Calu3 (cell line): ENCODE data around the gene BBOF1. TPM values are rescaled to one million over a fixed set of nuclear protein-coding genes. Genes with fewer than 3 reads are reported as not detected.
A peak's percentile ranks its signal among the peaks of the same experiment; 100 is the strongest.

Experiments used
- Bru-seq: library from RNA; stranded (reverse); fragments of 400-500 nt; gene quantifications from one replicate; lab custom pipeline; 2021; lab: Mats Ljungman, UMichigan
- BruChase-seq, 2 experiments: library from RNA; stranded (reverse); fragments of 400-500 nt; gene quantifications; one replicate each; lab custom pipeline; 2021; lab: Mats Ljungman, UMichigan
- BruUV-seq: library from RNA; stranded (reverse); fragments of 400-500 nt; replicated peaks from 2 replicates; lab custom pipeline; 2021; lab: Mats Ljungman, UMichigan
- CTCF ChIA-PET: fragments of 300-600 bp; sonication (Branson Sonifier 250); formaldehyde crosslinking; loops from one replicate; lab custom pipeline; 2022; ENCODE audit warnings: antibody characterized with exemption; lab: Charles Lee
- DNase-seq: peaks from one replicate; pipeline ENCODE4 v3.0.0; 2022
- H3K27ac Mint-ChIP-seq: one replicate; pipeline ENCODE4 v1.8.0; 2022; ENCODE audit warnings: mixed read lengths; ENCODE audit not compliant: unreplicated experiment
- H3K27me3 Mint-ChIP-seq: one replicate; pipeline ENCODE4 v1.8.0; 2022; ENCODE audit warnings: mixed read lengths; ENCODE audit not compliant: unreplicated experiment
- H3K36me3 Mint-ChIP-seq: one replicate; pipeline ENCODE4 v1.8.0; 2022; ENCODE audit warnings: mild to moderate bottlenecking, moderate library complexity, mixed read lengths; ENCODE audit not compliant: insufficient read depth, unreplicated experiment
- H3K4me1 Mint-ChIP-seq: one replicate; pipeline ENCODE4 v1.8.0; 2022; ENCODE audit warnings: mild to moderate bottlenecking, low read depth, mixed read lengths; ENCODE audit not compliant: unreplicated experiment
- H3K4me3 Mint-ChIP-seq: one replicate; pipeline ENCODE4 v1.8.0; 2022; ENCODE audit warnings: mild to moderate bottlenecking, low read depth, moderate library complexity, mixed read lengths; ENCODE audit not compliant: unreplicated experiment
- H3K9me3 Mint-ChIP-seq: one replicate; pipeline ENCODE4 v1.8.0; 2022; ENCODE audit warnings: low read depth, mixed read lengths; ENCODE audit not compliant: unreplicated experiment
- CTCF ChIP-seq: fragments of 200-600 bp; IDR thresholded peaks from one replicate; pipeline ENCODE4 v1.8.0; 2022; ENCODE audit warnings: antibody characterized with exemption; ENCODE audit not compliant: unreplicated experiment
- intact Hi-C: fragments of 100-400 bp; cut with micrococcal nuclease; formaldehyde crosslinking; loops from one replicate; pipeline ENCODE4 v1.10.0; 2022; ENCODE audit not compliant: unreplicated experiment
- long read RNA-seq: library from polyadenylated mRNA; stranded (forward); transcript quantifications from one replicate; pipeline ENCODE4 v2.0.0, GENCODE V29; 2022
- total RNA-seq: library from RNA; stranded (reverse); gene quantifications from 2 replicates; pipeline ENCODE4 v1.2.3, GENCODE V29; 2022

The BBOF1 gene
- total RNA-seq (1.3 and 1.8 TPM in 2 replicates), Bru-seq, nascent RNA (percentile 30 among the genes with signal in this experiment), BruChase-seq, experiment 1, labeled RNA remaining after a 6-hour chase (percentile 32 among the genes with signal in this experiment), BruChase-seq, experiment 2, labeled RNA remaining after a 2-hour chase (percentile 30 among the genes with signal in this experiment)
- long read RNA-seq, partial matches to known transcripts, result 0 of 3 reads
- long read RNA-seq, other reads (novel, unspliced or antisense), result 3 of 3 reads

- H3K9me3 Mint-ChIP-seq, result no peaks in the 10 kb centered on the region
- peak; percentile 85 for DNase-seq
- no peak for TF ChIP-seq CTCF
- no TSS peak for BruUV-seq
- peaks cover 19% of the 10 kb centered on the region for H3K36me3 Mint-ChIP-seq
- H3K27me3 Mint-ChIP-seq, result no peaks in the 10 kb centered on the region
- intact Hi-C loops, result no loop called here
- CTCF ChIA-PET, result interaction anchor here (0.6 to 0.7 kb wide), 4 partner anchors 22 to 454 kb away, joined by 3 to 7 read pairs (median 3); no protein-coding TSS in a partner anchor
- peaks cover 1% of the 10 kb centered on the region for H3K4me1 Mint-ChIP-seq
- H3K4me3 Mint-ChIP-seq, result peak within 1 kb of the TSS; percentile 67
- H3K27ac Mint-ChIP-seq, result peak within 1 kb of the TSS; percentile 73
Observed at GRCh38 chr14:74018586-74019407, at the start of gene BBOF1, which contains the start of gene ENTPD5. BBOF1 (plus strand) TSS chr14:74019349; CDS start chr14:74019479, 130 bp downstream. ENTPD5 (minus strand) TSS chr14:74019288; CDS start chr14:73988102, 31,186 bp downstream.

GRCh38 chr14:73973497-73973896 lies 45.7 kb upstream of the BBOF1 start:
- Mint-ChIP-seq H3K4me1 (peaks cover 29% of the 10 kb centered on the region), H3K36me3 (peaks cover 6% of the 10 kb centered on the region), H3K27ac (no peak overlapping the region), H3K4me3 (no peak overlapping the region), H3K27me3 (no peaks in the 10 kb centered on the region), H3K9me3 (no peaks in the 10 kb centered on the region)
- CTCF ChIA-PET, result no interaction called here
- DNase-seq, result no peak
- intact Hi-C loops, result no loop called here
- no TSS peak for BruUV-seq
- no peak for TF ChIP-seq CTCF

GRCh38 chr14:73976125-73976524 lies 43.0 kb upstream of the BBOF1 start:
- Mint-ChIP-seq H3K27me3 (no peaks in the 10 kb centered on the region), H3K36me3 (peaks cover 6% of the 10 kb centered on the region), H3K4me1 (peaks cover 39% of the 10 kb centered on the region), H3K9me3 (no peaks in the 10 kb centered on the region), H3K27ac (no peak overlapping the region), H3K4me3 (no peak overlapping the region)
- CTCF ChIA-PET, result interaction anchor here (0.7 kb wide), 2 partner anchors 40 to 918 kb away, joined by 3 to 4 read pairs; partner anchors contain the start of gene RBM25
- no peak for DNase-seq
- intact Hi-C loops, result no loop called here
- TF ChIP-seq CTCF, result no peak
- no TSS peak for BruUV-seq

GRCh38 chr14:73977896-73978295 lies 41.3 kb upstream of the BBOF1 start:
- BruUV-seq, result no TSS peak
- CTCF ChIA-PET, result no interaction called here
- H3K27me3 Mint-ChIP-seq, result no peaks in the 10 kb centered on the region
- no peak for DNase-seq
- peaks cover 1% of the 10 kb centered on the region for H3K36me3 Mint-ChIP-seq
- TF ChIP-seq CTCF, result no peak
- no peak overlapping the region for H3K4me3 Mint-ChIP-seq
- intact Hi-C loops, result no loop called here
- H3K4me1 Mint-ChIP-seq, result peaks cover 39% of the 10 kb centered on the region
- no peak overlapping the region for H3K27ac Mint-ChIP-seq
- no peaks in the 10 kb centered on the region for H3K9me3 Mint-ChIP-seq
